ENCODE measurements around the gene EDIL3. TPM values are rescaled to one million over a fixed set of nuclear protein-coding genes. Genes with fewer than 3 reads are reported as not detected.

EDIL3 gene
- total and polyA plus RNA-seq, 2 donors (not counting 1 experiment from before 2014, with no cell fraction given), result not detected

DNA sequence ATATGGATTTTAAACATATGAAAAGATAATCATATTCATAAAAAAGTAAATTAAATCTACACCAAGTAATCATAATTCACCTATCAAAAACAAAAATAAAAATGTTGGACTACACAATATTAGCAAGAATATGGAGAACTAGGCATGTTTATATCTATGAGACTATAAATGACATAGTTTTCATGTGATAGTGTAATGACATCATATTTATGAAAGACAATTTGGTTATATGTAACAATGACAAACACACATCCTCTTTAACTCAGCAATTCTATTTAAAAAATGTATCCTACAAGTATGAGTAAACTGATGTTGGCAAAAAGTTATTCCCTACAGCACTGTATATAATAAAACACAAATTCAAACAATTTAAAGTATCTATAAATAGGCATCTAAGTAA, 312.3 kb downstream of the EDIL3 start:
- H3K9ac ChIP-seq (ENCODE audit: low read length), result no peak overlapping the region
- H3K36me3 ChIP-seq (replicated peaks in 1 of 2; ENCODE audit: control extremely low read depth in 1 of 2, control insufficient read depth in 1 of 2, extremely low read depth in 1 of 2, insufficient read depth in 2 of 2, low read length in 1 of 2), result no peaks in the 10 kb centered on the region
- no peak overlapping the region for H2AFZ ChIP-seq (ENCODE audit: insufficient read depth, low read depth, low read length, poor library complexity, severe bottlenecking)
- H3K27me3 ChIP-seq (replicated peaks in 1 of 4; ENCODE audit: control extremely low read depth in 1 of 4, control insufficient read depth in 3 of 4, insufficient read depth in 4 of 4, low read length in 3 of 4), result no peaks in the 10 kb centered on the region
- TF ChIP-seq EZH2 (IDR thresholded peaks at IDR 0.05; ENCODE audit: borderline replicate concordance, insufficient read depth, low read depth, low read length, poor library complexity, severe bottlenecking), result no peak
- TF ChIP-seq, protein P1, sequence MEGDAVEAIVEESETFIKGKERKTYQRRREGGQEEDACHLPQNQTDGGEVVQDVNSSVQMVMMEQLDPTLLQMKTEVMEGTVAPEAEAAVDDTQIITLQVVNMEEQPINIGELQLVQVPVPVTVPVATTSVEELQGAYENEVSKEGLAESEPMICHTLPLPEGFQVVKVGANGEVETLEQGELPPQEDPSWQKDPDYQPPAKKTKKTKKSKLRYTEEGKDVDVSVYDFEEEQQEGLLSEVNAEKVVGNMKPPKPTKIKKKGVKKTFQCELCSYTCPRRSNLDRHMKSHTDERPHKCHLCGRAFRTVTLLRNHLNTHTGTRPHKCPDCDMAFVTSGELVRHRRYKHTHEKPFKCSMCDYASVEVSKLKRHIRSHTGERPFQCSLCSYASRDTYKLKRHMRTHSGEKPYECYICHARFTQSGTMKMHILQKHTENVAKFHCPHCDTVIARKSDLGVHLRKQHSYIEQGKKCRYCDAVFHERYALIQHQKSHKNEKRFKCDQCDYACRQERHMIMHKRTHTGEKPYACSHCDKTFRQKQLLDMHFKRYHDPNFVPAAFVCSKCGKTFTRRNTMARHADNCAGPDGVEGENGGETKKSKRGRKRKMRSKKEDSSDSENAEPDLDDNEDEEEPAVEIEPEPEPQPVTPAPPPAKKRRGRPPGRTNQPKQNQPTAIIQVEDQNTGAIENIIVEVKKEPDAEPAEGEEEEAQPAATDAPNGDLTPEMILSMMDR (IDR thresholded peaks at IDR 0.05), result no peak
- Mint-ChIP-seq H3K27me3 (no peaks in the 10 kb centered on the region), H3K4me3 (no peak overlapping the region), H3K9me3 (ENCODE audit: insufficient read depth) (no peaks in the 10 kb centered on the region), H3K4me1 (no peaks in the 10 kb centered on the region), H3K27ac (no peak overlapping the region)
- H4K20me1 ChIP-seq (ENCODE audit: control insufficient read depth, insufficient read depth, low read length, poor library complexity, severe bottlenecking), result no peaks in the 10 kb centered on the region
- H3K4me1 ChIP-seq (ENCODE audit: control insufficient read depth in 2 of 2, insufficient read depth in 2 of 2, low read length in 2 of 2), result no peaks in the 10 kb centered on the region
- no peak overlapping the region for H3K4me3 ChIP-seq (ENCODE audit: control extremely low read depth in 1 of 5, extremely low read depth in 1 of 5, insufficient read depth in 1 of 5, low read depth in 2 of 5, low read length in 4 of 5)
- H3K79me2 ChIP-seq (ENCODE audit: control insufficient read depth, insufficient read depth, low read length), result no peaks in the 10 kb centered on the region
- DNase-seq, result no peak
- CTCF ChIA-PET, result no interaction called here
- H3K9me3 ChIP-seq (ENCODE audit: control extremely low read depth in 1 of 3, control insufficient read depth in 2 of 3, insufficient read depth in 1 of 3, low read length in 2 of 3), result peaks cover 0 to 6% (median 0%) of the 10 kb centered on the region in 3 donors
- no peak for ATAC-seq (ENCODE audit: low read depth)
- no peak overlapping the region for H3K4me2 ChIP-seq (replicated peaks; ENCODE audit: low read depth, low read length, poor library complexity, severe bottlenecking)
- no peak overlapping the region for H3K27ac ChIP-seq (ENCODE audit: low read length in 2 of 2)
- POLR2A ChIA-PET, result no interaction called here
- intact Hi-C loops (cut with micrococcal nuclease), result no loop called here

DNA sequence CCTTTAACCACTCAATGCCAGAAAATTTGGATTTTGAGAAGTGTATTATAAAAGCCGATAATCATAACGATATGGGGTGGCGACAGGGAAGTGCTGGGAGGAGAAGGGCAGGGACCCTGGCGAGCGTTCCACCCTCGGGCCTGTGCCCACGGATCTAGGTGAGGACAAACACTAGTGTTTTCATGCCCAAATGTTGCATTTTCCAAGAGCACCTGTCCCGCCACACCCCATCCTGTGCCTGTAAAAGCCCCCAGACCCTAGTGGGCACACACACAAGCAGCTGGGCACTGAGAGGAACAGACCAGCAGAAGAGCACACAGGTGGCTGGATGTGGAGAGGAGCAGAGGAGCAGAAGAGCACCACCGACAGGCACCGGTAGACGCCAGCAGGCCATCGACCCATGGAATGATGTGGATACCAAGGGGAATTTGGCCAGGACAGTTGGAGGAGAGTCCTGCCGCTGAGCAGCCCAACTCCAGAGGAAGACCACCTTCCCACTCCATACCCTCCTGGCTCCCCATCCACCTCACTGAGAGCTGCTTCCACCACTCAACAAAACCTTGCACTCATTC, 315.0 kb downstream of the EDIL3 start:
- POLR2A ChIA-PET, result no interaction called here
- no peaks in the 10 kb centered on the region for H3K4me1 Mint-ChIP-seq
- H3K4me3 Mint-ChIP-seq, result no peak overlapping the region
- no peaks in the 10 kb centered on the region for H3K27me3 Mint-ChIP-seq
- H3K9me3 Mint-ChIP-seq (ENCODE audit: insufficient read depth), result no peaks in the 10 kb centered on the region
- Histone ChIP-seq H3K27ac (ENCODE audit: low read length in 2 of 2) (no peak overlapping the region), H2AFZ (ENCODE audit: insufficient read depth, low read depth, low read length, poor library complexity, severe bottlenecking) (no peak overlapping the region), H3K9me3 (ENCODE audit: control extremely low read depth in 1 of 3, control insufficient read depth in 2 of 3, insufficient read depth in 1 of 3, low read length in 2 of 3) (peaks cover 0 to 4% (median 0%) of the 10 kb centered on the region in 3 donors), H3K4me1 (ENCODE audit: control insufficient read depth in 2 of 2, insufficient read depth in 2 of 2, low read length in 2 of 2) (no peaks in the 10 kb centered on the region), H3K36me3 (replicated peaks in 1 of 2; ENCODE audit: control extremely low read depth in 1 of 2, control insufficient read depth in 1 of 2, extremely low read depth in 1 of 2, insufficient read depth in 2 of 2, low read length in 1 of 2) (no peaks in the 10 kb centered on the region), H4K20me1 (ENCODE audit: control insufficient read depth, insufficient read depth, low read length, poor library complexity, severe bottlenecking) (no peaks in the 10 kb centered on the region), H3K9ac (ENCODE audit: low read length) (no peak overlapping the region), H3K4me2 (replicated peaks; ENCODE audit: low read depth, low read length, poor library complexity, severe bottlenecking) (no peak overlapping the region), H3K79me2 (ENCODE audit: control insufficient read depth, insufficient read depth, low read length) (no peaks in the 10 kb centered on the region), H3K27me3 (replicated peaks in 1 of 4; ENCODE audit: control extremely low read depth in 1 of 4, control insufficient read depth in 3 of 4, insufficient read depth in 4 of 4, low read length in 3 of 4) (no peaks in the 10 kb centered on the region), H3K4me3 (ENCODE audit: control extremely low read depth in 1 of 5, extremely low read depth in 1 of 5, insufficient read depth in 1 of 5, low read depth in 2 of 5, low read length in 4 of 5) (no peak overlapping the region)
- CTCF ChIA-PET, result no interaction called here
- TF ChIP-seq, protein P1 (IDR thresholded peaks at IDR 0.05), result no peak
- TF ChIP-seq EZH2 (IDR thresholded peaks at IDR 0.05; ENCODE audit: borderline replicate concordance, insufficient read depth, low read depth, low read length, poor library complexity, severe bottlenecking), result no peak
- H3K27ac Mint-ChIP-seq, result no peak overlapping the region
- WGBS (ENCODE audit: insufficient coverage), result 93% methylated on average over 7 of the region's 13 CpGs
- intact Hi-C loops (cut with micrococcal nuclease), result no loop called here
- no peak for DNase-seq
- ATAC-seq (ENCODE audit: low read depth), result no peak

Data from B cell (primary cell).